ENCODE data around the gene SMIM32.

The SMIM32 gene

GRCh38 chr5:136207631-136208030, 14.7 kb upstream of the SMIM32 start:
- DNase-seq (ENCODE audit: low read depth), result no peak

- no peak for DNase-seq (ENCODE audit: low read depth)
Measured at GRCh38 chr5:136206361-136206760, 13.4 kb upstream of the SMIM32 start.

- DNase-seq (ENCODE audit: low read depth), result no peak
Measured at GRCh38 chr5:136205941-136206340, 13.0 kb upstream of the SMIM32 start.

GRCh38 chr5:136205061-136205702, 12.2 kb upstream of the SMIM32 start:
- DNase-seq (ENCODE audit: low read depth), result no peak

GRCh38 chr5:136203303-136203922, 10.5 kb upstream of the SMIM32 start:
- no peak for DNase-seq (ENCODE audit: low read depth)

GRCh38 chr5:136202469-136203205, 9.7 kb upstream of the SMIM32 start:
- no peak for DNase-seq (ENCODE audit: low read depth)

- no peak for DNase-seq (ENCODE audit: low read depth)
Measured at GRCh38 chr5:136201870-136202269, 8.9 kb upstream of the SMIM32 start.

- DNase-seq (ENCODE audit: low read depth), result no peak
Measured at GRCh38 chr5:136200761-136201160, 7.8 kb upstream of the SMIM32 start.

- no peak for DNase-seq (ENCODE audit: low read depth)
Measured at GRCh38 chr5:136200130-136200529, 7.2 kb upstream of the SMIM32 start.

GRCh38 chr5:136199408-136199807, 6.4 kb upstream of the SMIM32 start:
- DNase-seq (ENCODE audit: low read depth), result no peak

GRCh38 chr5:136198453-136198852, 5.5 kb upstream of the SMIM32 start:
- DNase-seq (ENCODE audit: low read depth), result no peak

- no peak for DNase-seq (ENCODE audit: low read depth)
Measured at GRCh38 chr5:136197462-136198142, 4.6 kb upstream of the SMIM32 start.

- DNase-seq (ENCODE audit: low read depth), result no peak
Measured at GRCh38 chr5:136195971-136196820, 3.2 kb upstream of the SMIM32 start.

GRCh38 chr5:136194576-136194975, 1.6 kb upstream of the SMIM32 start:
- no peak for DNase-seq (ENCODE audit: low read depth)

- no peak for DNase-seq (ENCODE audit: low read depth)
Measured at GRCh38 chr5:136193322-136193935, 467 bp upstream of the SMIM32 start.

GRCh38 chr5:136192015-136192525, 892 bp downstream of the SMIM32 start:
- no peak for DNase-seq (ENCODE audit: low read depth)

GRCh38 chr5:136191304-136192014, 1.5 kb downstream of the SMIM32 start:
- no peak for DNase-seq (ENCODE audit: low read depth)

- DNase-seq (ENCODE audit: low read depth), result no peak
Measured at GRCh38 chr5:136190904-136191303, 2.1 kb downstream of the SMIM32 start.

- DNase-seq (ENCODE audit: low read depth), result no peak
Measured at GRCh38 chr5:136190091-136190720, 2.8 kb downstream of the SMIM32 start.

GRCh38 chr5:136188859-136189258, 4.1 kb downstream of the SMIM32 start:
- DNase-seq (ENCODE audit: low read depth), result no peak

Data from activated T-helper 9 cell treated with anti-CD3 and anti-CD28 coated beads, Interleukin-2, amount 50 U/mL, for 16 hours (primary cell).